Measurements from ENCODE around the gene COL1A2.

COL1A2 gene
- long read RNA-seq, donor 1, transcript COL1A2-205 (4 exons, 656 nt), result minor isoform, 5 of 173 reads
- long read RNA-seq, donor 1, transcript COL1A2-203 (4 exons, 1,123 nt), result major isoform, 12 of 173 reads
- long read RNA-seq, donor 1, partial matches to known transcripts, result 127 of 173 reads
- long read RNA-seq, donor 1, other reads (novel, unspliced or antisense), result 27 of 173 reads
- long read RNA-seq, donor 2, transcript COL1A2-203 (4 exons, 1,123 nt), result major isoform, 10 of 86 reads
- long read RNA-seq, donor 2, partial matches to known transcripts, result 54 of 86 reads
- long read RNA-seq, donor 2, other reads (novel, unspliced or antisense), result 19 of 86 reads
- long read RNA-seq, donor 3, transcript COL1A2-205 (4 exons, 656 nt), result major isoform, 6 of 99 reads
- long read RNA-seq, donor 3, partial matches to known transcripts, result 78 of 99 reads
- long read RNA-seq, donor 3, other reads (novel, unspliced or antisense), result 11 of 99 reads
- long read RNA-seq, donor 4, transcript COL1A2-205 (4 exons, 656 nt), result minor isoform, 5 of 187 reads
- long read RNA-seq, donor 4, transcript COL1A2-203 (4 exons, 1,123 nt), result major isoform, 12 of 187 reads
- long read RNA-seq, donor 4, partial matches to known transcripts, result 151 of 187 reads
- long read RNA-seq, donor 4, other reads (novel, unspliced or antisense), result 19 of 187 reads
- long read RNA-seq, donor 5, transcript COL1A2-203 (4 exons, 1,123 nt), result major isoform, 5 of 115 reads
- long read RNA-seq, donor 5, partial matches to known transcripts, result 88 of 115 reads
- long read RNA-seq, donor 5, other reads (novel, unspliced or antisense), result 19 of 115 reads
- long read RNA-seq, donor 6, transcript COL1A2-203 (4 exons, 1,123 nt), result major isoform, 9 of 128 reads
- long read RNA-seq, donor 6, transcript COL1A2-205 (4 exons, 656 nt), result minor isoform, 6 of 128 reads
- long read RNA-seq, donor 6, partial matches to known transcripts, result 80 of 128 reads
- long read RNA-seq, donor 6, other reads (novel, unspliced or antisense), result 31 of 128 reads
- long read RNA-seq, donor 7, transcript COL1A2-203 (4 exons, 1,123 nt), result major isoform, 16 of 362 reads
- long read RNA-seq, donor 7, transcript COL1A2-205 (4 exons, 656 nt), result minor isoform, 6 of 362 reads
- long read RNA-seq, donor 7, partial matches to known transcripts, result 275 of 362 reads
- long read RNA-seq, donor 7, other reads (novel, unspliced or antisense), result 65 of 362 reads
- long read RNA-seq, donor 8, transcript COL1A2-203 (4 exons, 1,123 nt), result major isoform, 15 of 157 reads
- long read RNA-seq, donor 8, partial matches to known transcripts, result 97 of 157 reads
- long read RNA-seq, donor 8, other reads (novel, unspliced or antisense), result 39 of 157 reads

GRCh38 chr7:94394437-94395140 is at the start of gene COL1A2:
TSS of gene COL1A2 (plus strand) at chr7:94394895. CDS start at chr7:94395032, 137 bp downstream.
- peak; percentile 79 for DNase-seq

- no peak for DNase-seq
Measured at GRCh38 chr7:94345907-94346306, 48.8 kb upstream of the COL1A2 start.

DNA sequence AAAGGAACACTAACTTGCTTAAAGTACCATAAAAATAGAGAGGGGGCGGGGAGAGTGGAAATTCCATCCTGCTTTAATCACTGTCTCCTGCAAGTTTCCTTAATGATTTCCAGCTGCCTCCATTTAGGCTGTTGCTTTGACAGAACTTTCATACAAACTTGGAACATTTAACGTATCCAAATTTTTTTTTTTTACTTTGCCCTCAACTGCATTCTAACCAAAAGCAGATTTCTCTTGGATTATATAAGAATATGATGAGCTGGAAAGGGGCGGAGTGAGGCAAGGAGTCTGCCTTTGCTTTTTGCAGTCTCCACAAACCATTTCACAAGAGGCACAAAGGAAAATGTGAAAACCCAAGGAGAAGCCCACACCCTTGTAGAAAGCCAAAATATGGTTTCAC is 46.6 kb upstream of the COL1A2 start:
- peak; percentile 32 for DNase-seq

- no peak for DNase-seq
Measured at GRCh38 chr7:94350734-94351133, 44.0 kb upstream of the COL1A2 start.

DNA sequence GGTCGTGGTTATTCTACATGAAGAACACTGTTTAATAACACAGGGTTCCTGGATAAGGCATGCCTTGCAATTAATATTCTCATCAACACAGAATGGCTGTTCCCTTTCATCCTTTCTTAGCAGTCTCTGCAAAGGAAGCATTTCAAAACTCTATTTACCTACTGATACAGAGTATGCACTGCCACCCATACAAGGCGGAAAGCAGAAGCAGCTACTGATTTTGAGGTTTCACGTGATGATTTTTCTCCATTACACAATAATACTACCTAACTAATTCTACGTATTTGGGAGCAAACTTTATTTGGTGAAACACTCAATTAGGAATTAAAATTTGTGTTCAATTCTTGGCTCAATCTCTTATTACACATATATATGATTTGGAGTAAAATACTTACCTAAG is 43.0 kb upstream of the COL1A2 start:
- no peak for DNase-seq

DNA sequence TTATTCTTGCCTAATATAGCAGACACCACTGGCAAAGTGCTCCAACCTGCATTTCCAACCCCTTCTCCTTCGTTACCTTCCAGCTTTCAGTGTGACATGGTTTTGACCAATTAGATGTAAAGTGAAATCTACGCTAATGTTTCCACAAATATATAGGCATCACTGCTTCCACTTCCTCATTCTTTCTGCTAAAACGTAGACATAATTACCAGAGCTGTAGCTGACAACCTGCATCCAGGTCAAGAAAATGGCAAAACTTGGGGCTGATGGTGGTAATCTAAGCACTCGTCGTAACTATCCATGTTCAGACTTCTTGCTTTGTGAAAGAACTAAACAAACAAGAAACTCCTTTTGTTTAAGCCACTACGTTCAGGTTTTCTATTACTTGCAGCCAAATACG is 41.8 kb upstream of the COL1A2 start:
- DNase-seq, result no peak

DNA sequence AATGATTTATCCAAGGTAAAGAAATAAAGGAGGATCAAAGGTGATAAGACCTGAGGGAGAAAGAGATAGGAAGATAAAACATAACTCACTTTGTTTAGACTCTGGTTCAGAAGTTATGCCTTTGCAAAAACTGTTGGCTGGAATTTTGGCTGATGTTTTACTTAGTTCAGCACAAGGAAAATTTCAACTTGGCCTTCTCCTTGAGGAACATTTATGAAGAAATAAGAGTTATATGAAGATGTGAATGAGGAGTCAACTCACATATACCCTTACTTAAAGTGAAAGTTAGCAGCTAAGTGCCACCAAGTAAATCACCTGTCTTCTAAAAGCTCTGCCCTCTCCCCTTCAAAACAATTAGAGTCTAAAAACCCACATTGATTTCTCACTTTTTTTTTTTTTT is 39.7 kb upstream of the COL1A2 start:
- no peak for DNase-seq

DNA sequence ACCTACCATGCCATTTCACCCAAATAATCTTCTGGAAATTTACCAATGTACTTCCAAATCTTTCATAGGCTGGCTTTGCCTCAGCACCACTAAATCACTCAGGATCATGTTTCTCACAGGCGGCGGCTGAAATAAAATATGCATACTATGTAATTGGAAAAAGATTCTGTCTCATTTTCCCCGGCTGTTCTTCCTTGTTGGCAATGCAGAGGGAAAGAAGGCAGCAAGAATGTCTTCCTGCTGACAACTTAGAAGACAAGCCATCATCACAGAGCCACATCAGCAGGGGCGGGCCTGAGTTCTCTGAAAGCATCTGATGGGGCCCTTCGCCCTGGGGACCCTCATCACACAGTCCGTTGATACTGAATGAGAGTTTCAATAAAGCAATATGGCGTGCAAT is 39.2 kb upstream of the COL1A2 start:
- no peak for DNase-seq

GRCh38 chr7:94357076-94357475 is 37.6 kb upstream of the COL1A2 start:
- DNase-seq, result no peak

DNA sequence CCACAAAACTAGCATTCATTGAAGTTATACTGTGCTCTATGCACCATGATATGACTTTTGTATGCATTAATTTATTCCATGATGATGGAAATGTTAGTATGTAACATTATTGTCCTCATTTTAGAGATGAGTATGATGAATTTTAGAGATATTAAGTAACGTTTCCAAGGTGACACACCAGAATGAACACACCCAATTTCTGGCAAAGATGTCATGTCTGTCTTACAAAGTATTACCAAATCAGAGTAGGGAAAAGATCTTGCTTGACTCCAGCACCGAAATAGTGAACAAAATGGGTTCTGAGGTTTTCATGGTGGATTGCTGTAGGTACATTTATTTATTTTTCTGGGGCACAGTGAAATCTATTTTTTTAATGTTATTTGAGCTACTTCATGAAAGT is 33.8 kb upstream of the COL1A2 start:
- DNase-seq, result no peak

DNA sequence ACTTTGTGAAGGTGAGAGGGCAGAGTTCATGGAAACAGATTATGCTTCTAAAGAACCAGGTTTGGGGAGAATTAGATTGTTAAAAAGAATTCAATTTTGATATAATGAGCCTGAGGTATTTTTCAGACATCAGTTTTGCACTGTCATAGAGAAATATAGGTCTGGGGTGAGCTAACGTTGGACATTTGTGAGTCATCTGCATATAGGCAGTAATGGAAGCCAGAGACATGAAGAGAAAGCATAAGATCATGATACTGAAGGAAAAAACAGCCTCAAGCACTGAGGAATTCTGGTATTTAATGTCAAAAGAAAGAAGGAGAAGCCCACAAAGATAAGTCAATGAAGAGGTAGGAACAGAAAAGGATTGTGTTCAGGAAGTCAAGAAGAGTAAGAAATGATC is 32.4 kb upstream of the COL1A2 start:
- DNase-seq, result no peak

- no peak for DNase-seq
Measured at GRCh38 chr7:94364816-94365215, 29.9 kb upstream of the COL1A2 start.

DNA sequence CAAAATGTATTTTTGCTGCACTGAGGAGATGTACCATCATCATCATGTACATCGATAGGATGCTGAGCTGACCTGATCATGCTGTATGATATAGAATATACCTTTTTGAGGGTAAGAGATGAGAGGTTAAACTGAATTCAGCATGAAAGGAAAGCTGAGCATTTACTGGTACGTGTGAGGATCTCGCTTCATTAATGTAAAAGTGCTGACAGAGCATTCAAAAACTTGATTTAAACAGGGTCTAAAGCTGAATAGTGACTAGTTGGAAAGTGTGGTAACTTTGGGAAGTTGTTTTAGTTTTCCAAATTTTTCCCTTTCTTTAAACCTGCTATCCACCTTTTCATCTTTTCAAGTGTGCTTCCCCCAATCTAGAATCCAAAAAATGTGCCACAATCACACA is 28.5 kb upstream of the COL1A2 start:
- DNase-seq, result no peak

DNA sequence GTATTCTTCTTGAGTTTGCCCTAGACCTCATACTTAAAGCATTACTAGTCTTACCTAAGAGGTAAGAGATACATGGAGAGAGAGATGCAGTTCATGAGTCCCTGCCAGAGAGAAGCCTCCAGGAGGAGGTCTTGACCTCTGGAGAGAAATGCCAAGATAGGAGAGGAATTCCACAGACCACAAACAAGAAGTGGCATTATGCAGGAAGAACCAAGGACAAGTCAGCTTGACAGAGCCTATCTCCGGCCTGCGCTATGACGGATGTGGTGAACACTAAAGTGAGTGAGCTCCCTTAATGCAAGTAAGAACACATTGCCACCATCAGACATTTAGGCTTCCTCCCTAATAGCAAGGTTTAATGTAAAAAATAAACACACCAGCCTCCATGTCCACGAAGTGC is 27.9 kb upstream of the COL1A2 start:
- no peak for DNase-seq

- no peak for DNase-seq
Measured at GRCh38 chr7:94367949-94368348, 26.7 kb upstream of the COL1A2 start.

GRCh38 chr7:94368371-94368791 is 26.3 kb upstream of the COL1A2 start:
- no peak for DNase-seq

- peak; percentile 59 for DNase-seq
Measured at GRCh38 chr7:94374231-94374630, 20.5 kb upstream of the COL1A2 start.

GRCh38 chr7:94374721-94375566 is 19.8 kb upstream of the COL1A2 start:
- peak; percentile 57 for DNase-seq

DNA sequence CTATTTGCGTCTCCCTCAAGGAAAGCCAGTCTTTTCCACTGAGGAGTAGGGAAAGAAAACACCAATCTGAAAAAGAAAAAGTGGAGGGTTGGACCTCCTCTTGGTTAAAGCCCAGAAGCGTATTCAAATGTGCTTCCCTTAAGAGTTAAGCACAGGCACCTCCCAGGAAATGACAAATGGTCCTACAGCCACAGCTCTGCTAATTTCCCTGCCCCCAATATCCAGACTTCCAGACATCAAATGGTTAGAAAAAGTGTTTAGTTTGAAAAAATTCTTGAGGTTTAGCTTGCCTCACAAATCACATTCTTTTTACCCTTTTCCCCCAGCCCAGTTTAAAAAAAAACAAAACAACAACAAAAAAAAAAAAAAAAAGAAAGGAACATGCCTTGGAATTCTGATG is 19.0 kb upstream of the COL1A2 start:
- DNase-seq, result no peak

DNA sequence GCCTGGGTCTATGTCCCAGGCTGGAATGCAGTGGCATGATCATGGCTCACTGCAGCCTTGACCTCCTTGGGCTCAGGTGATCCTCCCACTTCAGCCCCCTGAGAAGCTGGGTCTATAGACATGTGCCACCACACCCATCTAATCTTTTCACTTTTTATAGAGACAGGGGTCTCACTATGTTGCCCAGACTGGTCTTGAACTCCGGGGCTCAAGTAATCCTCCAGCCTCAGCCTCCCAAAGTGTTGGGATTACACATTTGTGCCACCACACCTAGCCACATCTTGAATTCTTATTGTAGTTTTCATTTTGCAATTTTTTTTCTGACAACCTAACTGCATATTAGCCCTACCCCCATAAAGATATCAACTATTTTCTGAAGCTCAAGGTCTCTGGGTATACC is 18.4 kb upstream of the COL1A2 start:
- no peak for DNase-seq

GRCh38 chr7:94378356-94378755 is 16.3 kb upstream of the COL1A2 start:
- no peak for DNase-seq
